WTC11 (cell line): ENCODE results near the gene PLSCR2. TPM values are rescaled to one million over a fixed set of nuclear protein-coding genes. Genes with fewer than 3 reads are reported as not detected.

Experiments used
- ATAC-seq: fragments of 200-7000 bp; cut with Tn5 transposase; 2 replicates; pipeline ENCODE4 v1.10.0; 2021; ENCODE audit warnings: mild to moderate bottlenecking, moderate library complexity
- CTCF ChIA-PET: fragments of 300-600 bp; sonication (Branson Sonifier 250); formaldehyde crosslinking; loops from one replicate; lab custom pipeline; 2021; ENCODE audit warnings: antibody characterized with exemption; lab: Charles Lee
- POLR2A ChIA-PET: fragments of 350-600 bp; sonication (Branson Sonifier 250); formaldehyde crosslinking; loops from one replicate; lab custom pipeline; 2021; ENCODE audit warnings: antibody characterized with exemption; lab: Charles Lee
- DNase-seq: peaks from one replicate; pipeline ENCODE4 v3.0.0; 2021; ENCODE audit warnings: low spot score
- H3K27ac Mint-ChIP-seq: 2 replicates; pipeline ENCODE4 v1.8.0; 2021; ENCODE audit warnings: mixed read lengths
- H3K27me3 Mint-ChIP-seq: 2 replicates; pipeline ENCODE4 v1.8.0; 2021; ENCODE audit warnings: low read depth, mild to moderate bottlenecking, moderate library complexity, mixed read lengths
- H3K36me3 Mint-ChIP-seq: 2 replicates; pipeline ENCODE4 v1.8.0; 2021; ENCODE audit warnings: mixed read lengths
- H3K4me1 Mint-ChIP-seq: 2 replicates; pipeline ENCODE4 v1.8.0; 2022; ENCODE audit warnings: mixed read lengths
- H3K4me3 Mint-ChIP-seq: 2 replicates; pipeline ENCODE4 v1.8.0; 2021; ENCODE audit warnings: mild to moderate bottlenecking, moderate library complexity, mixed read lengths
- H3K9me3 Mint-ChIP-seq: 2 replicates; pipeline ENCODE4 v1.8.0; 2021; ENCODE audit warnings: mixed read lengths
- AR ChIP-seq: fragments of 250-450 bp; sonication (Bioruptor Pico); IDR thresholded peaks from 2 replicates; pipeline ENCODE4 v1.9.0; 2021; ENCODE audit warnings: mild to moderate bottlenecking
- CREM ChIP-seq: sonication (generic); formaldehyde crosslinking; IDR thresholded peaks from 2 replicates; pipeline ENCODE4 v1.8.1; 2022; ENCODE audit warnings: mild to moderate bottlenecking, missing genetic modification reagents, moderate library complexity
- ERG ChIP-seq: fragments of 250-450 bp; sonication (Bioruptor Pico); IDR thresholded peaks from 2 replicates; pipeline ENCODE4 v1.8.0; 2021; ENCODE audit warnings: mild to moderate bottlenecking
- OVOL2 ChIP-seq: fragments of 250-450 bp; sonication (Bioruptor Pico); IDR thresholded peaks from 2 replicates; pipeline ENCODE4 v1.9.0; 2021; ENCODE audit warnings: mild to moderate bottlenecking, borderline replicate concordance
- SOX15 ChIP-seq: fragments of 250-450 bp; sonication (Bioruptor Pico); IDR thresholded peaks from 2 replicates; pipeline ENCODE4 v1.9.0; 2021; ENCODE audit warnings: mild to moderate bottlenecking
- SP1 ChIP-seq: sonication (generic); formaldehyde crosslinking; conservative IDR thresholded peaks from 2 replicates; pipeline ENCODE4 v1.8.1; 2022; ENCODE audit warnings: missing genetic modification reagents
- STAT6 ChIP-seq: sonication (generic); formaldehyde crosslinking; conservative IDR thresholded peaks from 2 replicates; pipeline ENCODE4 v1.8.1; 2023; ENCODE audit warnings: mild to moderate bottlenecking, low read depth, missing genetic modification reagents, moderate library complexity
- TCF7 ChIP-seq: sonication (generic); formaldehyde crosslinking; IDR thresholded peaks from 2 replicates; pipeline ENCODE4 v1.8.0; 2022; ENCODE audit warnings: mild to moderate bottlenecking, low read depth, missing genetic modification reagents, moderate library complexity
- TEAD1 ChIP-seq: sonication (generic); formaldehyde crosslinking; IDR thresholded peaks from 2 replicates; pipeline ENCODE4 v1.8.0; 2022; ENCODE audit warnings: mild to moderate bottlenecking, missing genetic modification reagents
- TP53 ChIP-seq: sonication (generic); formaldehyde crosslinking; IDR thresholded peaks from 2 replicates; pipeline ENCODE4 v1.8.1; 2023; ENCODE audit warnings: mild to moderate bottlenecking, missing genetic modification reagents
- ZNF121 ChIP-seq: sonication (generic); formaldehyde crosslinking; IDR thresholded peaks from 2 replicates; pipeline ENCODE4 v1.8.0; 2023; ENCODE audit warnings: missing genetic modification reagents
- ZNF317 ChIP-seq: sonication (generic); formaldehyde crosslinking; IDR thresholded peaks from 2 replicates; pipeline ENCODE4 v1.8.1; 2023; ENCODE audit warnings: low read depth, mild to moderate bottlenecking, moderate library complexity, missing genetic modification reagents, borderline replicate concordance
- ZNF425 ChIP-seq: fragments of 250-450 bp; sonication (Bioruptor Pico); conservative IDR thresholded peaks from 2 replicates; pipeline ENCODE4 v1.9.0; 2021; ENCODE audit warnings: mild to moderate bottlenecking
- ZSCAN18 ChIP-seq: fragments of 250-450 bp; sonication (Bioruptor Pico); IDR thresholded peaks from 2 replicates; pipeline ENCODE4 v2.1.2; 2022; ENCODE audit warnings: mild to moderate bottlenecking, moderate library complexity
- total RNA-seq: library from RNA; stranded (reverse); gene quantifications from 3 replicates; pipeline ENCODE4 v1.2.3, GENCODE V29; 2021
- TF ChIP-seq, protein P1 (sequence below): sonication (generic); formaldehyde crosslinking; IDR thresholded peaks from 2 replicates; pipeline ENCODE4 v1.8.1; 2022; ENCODE audit warnings: mild to moderate bottlenecking, moderate library complexity, missing genetic modification reagents
- TF ChIP-seq, protein P2 (sequence below): sonication (generic); formaldehyde crosslinking; IDR thresholded peaks from 2 replicates; pipeline ENCODE4 v1.8.1; 2022; ENCODE audit warnings: missing genetic modification reagents, borderline replicate concordance

Gene PLSCR2
- total RNA-seq, 1 experiment from 2014 or later = 0.39 TPM

DNA sequence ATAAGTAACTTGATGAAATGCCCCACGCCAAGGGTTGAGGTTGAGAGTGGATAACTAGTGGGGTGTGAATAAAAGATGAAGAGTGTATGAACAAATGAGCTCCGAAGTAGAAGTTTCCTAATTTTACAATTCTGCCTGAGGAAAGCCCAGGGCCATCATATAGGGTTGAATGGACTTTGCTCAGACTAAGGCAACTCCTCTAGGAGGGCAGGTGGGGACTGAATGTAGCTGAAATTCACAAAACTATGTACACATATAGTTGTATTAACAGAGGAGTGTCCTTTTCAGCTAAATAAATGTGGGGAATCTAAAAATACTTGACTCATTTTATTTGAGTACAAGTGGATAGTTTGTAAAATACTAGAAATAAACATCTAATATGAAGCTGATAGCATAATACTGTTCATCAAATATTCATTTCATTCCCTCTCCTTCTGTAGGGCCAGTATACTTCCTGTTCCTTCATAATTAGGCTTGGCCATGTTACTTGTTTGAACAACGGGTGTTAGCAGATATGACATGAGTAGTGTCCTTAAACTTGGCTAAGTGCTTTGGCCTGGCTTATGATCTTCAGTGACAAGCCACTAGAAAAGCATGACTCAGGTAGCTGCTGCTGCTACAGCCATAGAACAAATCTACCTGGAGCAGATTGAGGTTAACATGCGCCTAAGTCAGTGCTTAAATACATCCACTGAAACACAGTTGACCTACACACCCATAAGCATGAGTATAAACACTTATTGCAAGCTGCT is 48.5 kb upstream of the PLSCR2 start (continued):
- TF ChIP-seq ZNF425 = no peak
- TF ChIP-seq AR = no peak
- TF ChIP-seq TCF7 (CRISPR knock-in tag) = no peak
- no peak for TF ChIP-seq OVOL2 (CRISPR knock-in tag)

GRCh38 chr3:146513386-146514051 is 44.2 kb upstream of the PLSCR2 start:
- peaks cover 14% of the 10 kb centered on the region for H3K9me3 Mint-ChIP-seq
- H3K4me1 Mint-ChIP-seq = peaks cover 34% of the 10 kb centered on the region
- H3K27ac Mint-ChIP-seq = peak overlapping the region; percentile 62; the same call in 1 of the 2 replicates
- no peak overlapping the region for H3K4me3 Mint-ChIP-seq
- TF ChIP-seq SP1 = no peak
- no peak for TF ChIP-seq STAT6 (CRISPR knock-in tag)
- no peak for TF ChIP-seq TEAD1
- TF ChIP-seq, protein P1, sequence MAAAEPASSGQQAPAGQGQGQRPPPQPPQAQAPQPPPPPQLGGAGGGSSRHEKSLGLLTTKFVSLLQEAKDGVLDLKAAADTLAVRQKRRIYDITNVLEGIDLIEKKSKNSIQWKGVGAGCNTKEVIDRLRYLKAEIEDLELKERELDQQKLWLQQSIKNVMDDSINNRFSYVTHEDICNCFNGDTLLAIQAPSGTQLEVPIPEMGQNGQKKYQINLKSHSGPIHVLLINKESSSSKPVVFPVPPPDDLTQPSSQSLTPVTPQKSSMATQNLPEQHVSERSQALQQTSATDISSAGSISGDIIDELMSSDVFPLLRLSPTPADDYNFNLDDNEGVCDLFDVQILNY (CRISPR knock-in tag) = no peak
- TF ChIP-seq SOX15 = no peak
- no peak for TF ChIP-seq ZNF121 (CRISPR knock-in tag)
- TF ChIP-seq ZNF317 (CRISPR knock-in tag) = no peak
- TF ChIP-seq ZSCAN18 (CRISPR knock-in tag) = no peak
- TF ChIP-seq TP53 (CRISPR knock-in tag) = no peak
- no peak for TF ChIP-seq ERG (CRISPR knock-in tag)
- TF ChIP-seq, protein P2, sequence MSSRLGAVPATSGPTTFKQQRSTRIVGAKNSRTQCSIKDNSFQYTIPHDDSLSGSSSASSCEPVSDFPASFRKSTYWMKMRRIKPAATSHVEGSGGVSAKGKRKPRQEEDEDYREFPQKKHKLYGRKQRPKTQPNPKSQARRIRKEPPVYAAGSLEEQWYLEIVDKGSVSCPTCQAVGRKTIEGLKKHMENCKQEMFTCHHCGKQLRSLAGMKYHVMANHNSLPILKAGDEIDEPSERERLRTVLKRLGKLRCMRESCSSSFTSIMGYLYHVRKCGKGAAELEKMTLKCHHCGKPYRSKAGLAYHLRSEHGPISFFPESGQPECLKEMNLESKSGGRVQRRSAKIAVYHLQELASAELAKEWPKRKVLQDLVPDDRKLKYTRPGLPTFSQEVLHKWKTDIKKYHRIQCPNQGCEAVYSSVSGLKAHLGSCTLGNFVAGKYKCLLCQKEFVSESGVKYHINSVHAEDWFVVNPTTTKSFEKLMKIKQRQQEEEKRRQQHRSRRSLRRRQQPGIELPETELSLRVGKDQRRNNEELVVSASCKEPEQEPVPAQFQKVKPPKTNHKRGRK (CRISPR knock-in tag) = no peak
- no peak for TF ChIP-seq CREM (CRISPR knock-in tag)
- ATAC-seq = no peak
- DNase-seq = no peak
- ChIA-PET POLR2A (interaction anchor here (0.9 kb wide), 1 partner anchor 44 kb away, joined by 3 read pairs; the partner anchor contains the start of gene PLSCR2), CTCF (interaction anchor here (0.6 kb wide), 1 partner anchor 320 kb away, joined by 3 read pairs; no protein-coding TSS in a partner anchor)
- no peaks in the 10 kb centered on the region for H3K27me3 Mint-ChIP-seq
- peaks cover 11% of the 10 kb centered on the region for H3K36me3 Mint-ChIP-seq
